ENCODE measurements around the gene LYSMD3.

- no peak for TF ChIP-seq SUZ12 (IDR thresholded peaks at IDR 0.05; ENCODE audit: extremely low read depth, insufficient read depth, insufficient read length)
- TF ChIP-seq YY1 (IDR thresholded peaks at IDR 0.05; ENCODE audit: insufficient read depth, insufficient read length) = no peak
- TF ChIP-seq ZNF274 (IDR thresholded peaks at IDR 0.05; ENCODE audit: low read depth, low read length) = no peak
Measured at GRCh38 chr5:90483206-90483605, 46.2 kb downstream of the LYSMD3 start.

All from NT2/D1 (cell line).